Measurements from ENCODE around the gene TUFM. TPM values are rescaled to one million over a fixed set of nuclear protein-coding genes. Genes with fewer than 3 reads are reported as not detected.
"Not testable (repeated sequence)": the region's sequence is repeated elsewhere in the genome, so short reads cannot be mapped to it uniquely, and the experiment has no call there.

Gene TUFM
- total RNA-seq, 2 experiments from 2014 or later = 224 to 241 TPM

- ChIA-PET CTCF (interaction anchor here (0.6 to 2.1 kb wide), 6 partner anchors 10 to 80 kb away, joined by 3 to 11 read pairs (median 4); partner anchors contain the start of gene SH2B1), POLR2A (interaction anchor here (1.1 kb wide), 1 partner anchor 9 kb away, joined by 4 read pairs; no protein-coding TSS in a partner anchor)
- Mint-ChIP-seq H3K9me3 (ENCODE audit: low read depth) (no peaks in the 10 kb centered on the region), H3K27me3 (no peaks in the 10 kb centered on the region), H3K4me3 (no peak overlapping the region), H3K27ac (no peak overlapping the region), H3K4me1 (peaks cover 7% of the 10 kb centered on the region), H3K36me3 (ENCODE audit: low read depth) (peaks cover 23% of the 10 kb centered on the region)
- no peak for ATAC-seq
- DNase-seq = no peak
- intact Hi-C loops (cut with DNase I, micrococcal nuclease) = no loop called here
Observed at GRCh38 chr16:28874406-28874805, 28.3 kb upstream of the TUFM start.

DNA sequence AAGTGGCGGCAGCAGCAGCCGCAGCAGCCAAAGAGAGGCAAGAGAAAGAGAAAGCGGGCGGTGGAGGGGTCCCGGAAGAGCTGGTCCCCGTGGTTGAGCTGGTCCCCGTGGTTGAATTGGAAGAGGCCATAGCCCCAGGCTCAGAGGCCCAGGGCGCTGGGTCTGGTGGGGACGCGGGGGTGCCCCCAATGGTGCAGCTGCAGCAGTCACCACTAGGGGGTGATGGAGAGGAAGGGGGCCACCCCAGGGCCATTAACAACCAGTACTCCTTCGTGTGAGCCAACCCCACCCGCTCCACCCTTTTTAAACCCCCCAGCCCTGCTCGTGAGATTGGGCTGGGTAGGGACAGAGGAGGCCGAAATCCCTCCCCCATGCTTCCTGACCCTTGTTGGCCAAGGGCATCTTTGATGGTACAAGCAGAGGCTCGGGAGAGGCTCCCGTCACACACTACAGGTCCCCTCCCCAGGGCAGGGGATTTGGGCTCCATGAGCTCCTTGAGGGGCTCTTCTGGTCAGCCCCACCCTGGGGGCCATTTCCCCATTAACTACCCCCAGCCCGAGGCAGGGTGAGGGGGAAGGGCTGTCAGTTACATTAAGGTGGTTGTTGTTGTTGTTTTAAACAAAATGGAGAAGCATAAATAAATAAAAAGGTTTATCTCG lies 27.5 kb upstream of the TUFM start:
- H3K36me3 Mint-ChIP-seq (ENCODE audit: low read depth) = peaks cover 23% of the 10 kb centered on the region
- no peaks in the 10 kb centered on the region for H3K27me3 Mint-ChIP-seq
- no peak overlapping the region for H3K27ac Mint-ChIP-seq
- ATAC-seq = peak; percentile 88
- intact Hi-C loops (cut with DNase I, micrococcal nuclease) = loop anchor here in 1 of 2 experiments (1.0 kb wide), 1 partner anchor 72 kb away; no protein-coding TSS in a partner anchor
- ChIA-PET POLR2A (interaction anchor here (1.1 kb wide), 1 partner anchor 8 kb away, joined by 4 read pairs; no protein-coding TSS in a partner anchor), CTCF (interaction anchor here (0.6 to 2.1 kb wide), 10 partner anchors 9 to 72 kb away, joined by 3 to 7 read pairs (median 4); no protein-coding TSS in a partner anchor)
- DNase-seq = peak; percentile 75
- H3K9me3 Mint-ChIP-seq (ENCODE audit: low read depth) = no peaks in the 10 kb centered on the region
- H3K4me3 Mint-ChIP-seq = no peak overlapping the region
- peaks cover under 1% of the 10 kb centered on the region for H3K4me1 Mint-ChIP-seq

- ChIA-PET CTCF (interaction anchor here (0.6 to 2.1 kb wide), 8 partner anchors 8 to 72 kb away, joined by 3 to 7 read pairs (median 4); no protein-coding TSS in a partner anchor), POLR2A (no interaction called here)
- Mint-ChIP-seq H3K9me3 (ENCODE audit: low read depth) (no peaks in the 10 kb centered on the region), H3K4me1 (no peaks in the 10 kb centered on the region), H3K27ac (no peak overlapping the region), H3K36me3 (ENCODE audit: low read depth) (peaks cover 23% of the 10 kb centered on the region), H3K27me3 (no peaks in the 10 kb centered on the region), H3K4me3 (no peak overlapping the region)
- ATAC-seq (no peak), DNase-seq (no peak)
- intact Hi-C loops (cut with DNase I, micrococcal nuclease) = loop anchor here in 1 of 2 experiments (1.0 kb wide), 1 partner anchor 72 kb away; no protein-coding TSS in a partner anchor
Observed at GRCh38 chr16:28872952-28873351, 26.8 kb upstream of the TUFM start.

- H3K27ac Mint-ChIP-seq = no peak overlapping the region
- POLR2A ChIA-PET = no interaction called here
- no peak overlapping the region for H3K4me3 Mint-ChIP-seq
- ATAC-seq (no peak), DNase-seq (no peak)
- intact Hi-C loops (cut with DNase I, micrococcal nuclease) = no loop called here
- H3K27me3 Mint-ChIP-seq = no peaks in the 10 kb centered on the region
- H3K36me3 Mint-ChIP-seq (ENCODE audit: low read depth) = peaks cover 22% of the 10 kb centered on the region
- CTCF ChIA-PET = interaction anchor here (2.1 kb wide), 1 partner anchor 11 kb away, joined by 5 read pairs; no protein-coding TSS in a partner anchor
- H3K9me3 Mint-ChIP-seq (ENCODE audit: low read depth) = no peaks in the 10 kb centered on the region
- H3K4me1 Mint-ChIP-seq = peaks cover 13% of the 10 kb centered on the region
Observed at GRCh38 chr16:28869201-28869600, 23.1 kb upstream of the TUFM start.

DNA sequence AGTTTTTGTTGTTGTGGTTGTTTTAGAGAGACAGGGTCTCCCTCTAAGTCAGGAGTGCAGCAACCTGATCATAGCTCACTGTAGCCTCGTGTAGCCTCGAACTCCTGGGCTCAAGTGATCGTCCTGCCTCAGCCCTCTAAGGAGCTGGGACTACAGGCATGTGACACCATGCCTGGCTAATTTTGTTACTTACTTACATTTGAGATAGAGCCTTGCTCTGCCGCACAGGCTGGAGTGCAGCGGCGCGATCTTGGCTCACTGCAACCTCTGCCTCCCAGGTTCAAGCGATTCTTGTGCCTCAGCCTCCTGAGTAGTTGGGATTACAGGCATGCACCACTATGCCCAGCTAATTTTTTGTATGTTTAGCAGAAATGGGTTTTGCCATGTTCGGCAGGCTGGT lies 21.5 kb upstream of the TUFM start:
- H3K9me3 Mint-ChIP-seq (ENCODE audit: low read depth); CTCF ChIA-PET: not testable (repeated sequence)

GRCh38 chr16:28867241-28867640 lies 21.1 kb upstream of the TUFM start:
- Mint-ChIP-seq H3K9me3 (ENCODE audit: low read depth) (no peaks in the 10 kb centered on the region), H3K4me3 (no peak overlapping the region), H3K27me3 (no peaks in the 10 kb centered on the region), H3K36me3 (ENCODE audit: low read depth) (peaks cover 11% of the 10 kb centered on the region), H3K4me1 (peaks cover 15% of the 10 kb centered on the region), H3K27ac (no peak overlapping the region)
- no peak for DNase-seq
- intact Hi-C loops (cut with DNase I, micrococcal nuclease) = no loop called here
- CTCF ChIA-PET = interaction anchor here (0.6 kb wide), 1 partner anchor 562 kb away, joined by 3 read pairs; no protein-coding TSS in a partner anchor
- POLR2A ChIA-PET = no interaction called here
- no peak for ATAC-seq

More for the DNA sequence above, 21.5 kb upstream of the TUFM start:
- H3K27me3 Mint-ChIP-seq; intact Hi-C loops (cut with DNase I, micrococcal nuclease); H3K27ac Mint-ChIP-seq; H3K4me3 Mint-ChIP-seq; POLR2A ChIA-PET; DNase-seq; ATAC-seq: not testable (repeated sequence)
- H3K4me1 Mint-ChIP-seq = peaks cover 15% of the 10 kb centered on the region
- H3K36me3 Mint-ChIP-seq (ENCODE audit: low read depth) = peaks cover 13% of the 10 kb centered on the region

- Mint-ChIP-seq H3K27ac (no peak overlapping the region), H3K9me3 (ENCODE audit: low read depth) (no peaks in the 10 kb centered on the region)
- CTCF ChIA-PET = interaction anchor here (0.6 kb wide), 1 partner anchor 563 kb away, joined by 3 read pairs; no protein-coding TSS in a partner anchor
Observed at GRCh38 chr16:28866454-28866804, 20.3 kb upstream of the TUFM start.

GRCh38 chr16:28865722-28866453 lies 19.7 kb upstream of the TUFM start:
- ChIA-PET CTCF (no interaction called here), POLR2A (interaction anchor here (1.1 kb wide), 1 partner anchor 9 kb away, joined by 4 read pairs; no protein-coding TSS in a partner anchor)
- no peak overlapping the region for H3K27ac Mint-ChIP-seq

More at GRCh38 chr16:28866454-28866804, 20.3 kb upstream of the TUFM start:
- Mint-ChIP-seq H3K27me3 (no peaks in the 10 kb centered on the region), H3K4me1 (peaks cover 21% of the 10 kb centered on the region), H3K4me3 (no peak overlapping the region), H3K36me3 (ENCODE audit: low read depth) (peaks cover 18% of the 10 kb centered on the region)
- intact Hi-C loops (cut with DNase I, micrococcal nuclease) = no loop called here
- POLR2A ChIA-PET = no interaction called here
- ATAC-seq = no peak
- no peak for DNase-seq

GRCh38 chr16:28865001-28865688 lies 19.0 kb upstream of the TUFM start:
- ATAC-seq (no peak), DNase-seq (no peak)
- Mint-ChIP-seq H3K4me1 (peaks cover 21% of the 10 kb centered on the region), H3K27me3 (no peaks in the 10 kb centered on the region), H3K36me3 (ENCODE audit: low read depth) (peaks cover 15% of the 10 kb centered on the region), H3K4me3 (peak overlapping the region; percentile 96), H3K9me3 (ENCODE audit: low read depth) (no peaks in the 10 kb centered on the region), H3K27ac (peak overlapping the region; percentile 96)
- ChIA-PET CTCF (interaction anchor here (0.6 to 3.7 kb wide), 4 partner anchors 8 to 136 kb away, joined by 3 to 27 read pairs (median 6); partner anchors contain the start of gene TUFM), POLR2A (interaction anchor here (0.6 to 2.5 kb wide), 3 partner anchors 9 to 42 kb away, joined by 4 to 15 read pairs (median 4); partner anchors contain the start of genes ATXN2L and TUFM)
- intact Hi-C loops (cut with DNase I, micrococcal nuclease) = no loop called here

More at GRCh38 chr16:28865722-28866453, 19.7 kb upstream of the TUFM start:
- H3K27me3 Mint-ChIP-seq = no peaks in the 10 kb centered on the region
- peak overlapping the region; percentile 96 for H3K4me3 Mint-ChIP-seq
- intact Hi-C loops (cut with DNase I, micrococcal nuclease) = no loop called here
- H3K4me1 Mint-ChIP-seq = peaks cover 21% of the 10 kb centered on the region
- ATAC-seq (no peak), DNase-seq (no peak)
- peaks cover 17% of the 10 kb centered on the region for H3K36me3 Mint-ChIP-seq (ENCODE audit: low read depth)
- H3K9me3 Mint-ChIP-seq (ENCODE audit: low read depth) = no peaks in the 10 kb centered on the region

- Mint-ChIP-seq H3K4me3 (peak overlapping the region; percentile 96), H3K27ac (peak overlapping the region; percentile 96), H3K27me3 (no peaks in the 10 kb centered on the region), H3K9me3 (ENCODE audit: low read depth) (no peaks in the 10 kb centered on the region), H3K4me1 (peaks cover 21% of the 10 kb centered on the region), H3K36me3 (ENCODE audit: low read depth) (peaks cover 12% of the 10 kb centered on the region)
- CTCF ChIA-PET = interaction anchor here (0.6 to 3.7 kb wide), 6 partner anchors 9 to 137 kb away, joined by 3 to 27 read pairs (median 5); partner anchors contain the start of gene TUFM
- POLR2A ChIA-PET = interaction anchor here (0.6 to 2.5 kb wide), 5 partner anchors 15 to 41 kb away, joined by 3 to 15 read pairs (median 4); partner anchors contain the start of genes ATXN2L and TUFM
- peak; percentile 44 for DNase-seq
- no peak for ATAC-seq
- intact Hi-C loops (cut with DNase I, micrococcal nuclease) = loop anchor here (1.0 to 5.0 kb wide), 10 partner anchors 15 to 310 kb away; partner anchors contain the start of genes NFATC2IP (in 2 of the 2), RABEP2 (in 2 of the 2), TUFM (in 2 of the 2) and ATXN2L (in 1 of the 2)
Observed at GRCh38 chr16:28863929-28864793, 18.0 kb upstream of the TUFM start.

Data from activated CD4-positive, alpha-beta T cell treated with anti-CD3 and anti-CD28 coated beads for 36 hours (primary cell).